ENCODE results near the gene RAPSN. TPM values are rescaled to one million over a fixed set of nuclear protein-coding genes. Genes with fewer than 3 reads are reported as not detected.

Gene RAPSN
- total and polyA plus RNA-seq, 2 donors from 2014 or later, result 0.28 to 0.41 TPM

DNA sequence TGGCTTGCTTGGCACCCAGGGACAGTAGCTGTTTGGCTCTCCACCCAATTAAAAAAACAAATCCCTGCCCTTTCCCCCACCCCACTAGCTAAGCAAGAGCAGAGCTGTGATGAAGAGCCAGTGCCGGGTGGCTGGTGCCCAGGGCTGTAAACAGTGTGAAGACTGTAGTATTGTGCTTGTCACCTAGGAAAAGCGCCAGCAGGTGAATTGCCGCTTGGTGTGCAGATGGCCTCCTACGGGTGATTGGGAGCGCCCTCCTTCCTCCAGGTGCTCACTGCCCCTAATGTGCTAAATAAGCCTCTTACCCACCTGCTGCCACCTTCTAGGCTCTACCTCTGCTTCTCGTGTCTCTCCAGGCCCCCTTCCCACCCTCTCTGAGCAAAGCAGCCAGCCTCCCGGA lies 18.4 kb upstream of the RAPSN start:
- TF ChIP-seq, protein P1, sequence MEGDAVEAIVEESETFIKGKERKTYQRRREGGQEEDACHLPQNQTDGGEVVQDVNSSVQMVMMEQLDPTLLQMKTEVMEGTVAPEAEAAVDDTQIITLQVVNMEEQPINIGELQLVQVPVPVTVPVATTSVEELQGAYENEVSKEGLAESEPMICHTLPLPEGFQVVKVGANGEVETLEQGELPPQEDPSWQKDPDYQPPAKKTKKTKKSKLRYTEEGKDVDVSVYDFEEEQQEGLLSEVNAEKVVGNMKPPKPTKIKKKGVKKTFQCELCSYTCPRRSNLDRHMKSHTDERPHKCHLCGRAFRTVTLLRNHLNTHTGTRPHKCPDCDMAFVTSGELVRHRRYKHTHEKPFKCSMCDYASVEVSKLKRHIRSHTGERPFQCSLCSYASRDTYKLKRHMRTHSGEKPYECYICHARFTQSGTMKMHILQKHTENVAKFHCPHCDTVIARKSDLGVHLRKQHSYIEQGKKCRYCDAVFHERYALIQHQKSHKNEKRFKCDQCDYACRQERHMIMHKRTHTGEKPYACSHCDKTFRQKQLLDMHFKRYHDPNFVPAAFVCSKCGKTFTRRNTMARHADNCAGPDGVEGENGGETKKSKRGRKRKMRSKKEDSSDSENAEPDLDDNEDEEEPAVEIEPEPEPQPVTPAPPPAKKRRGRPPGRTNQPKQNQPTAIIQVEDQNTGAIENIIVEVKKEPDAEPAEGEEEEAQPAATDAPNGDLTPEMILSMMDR (IDR thresholded peaks at IDR 0.05; ENCODE audit: borderline replicate concordance, extremely low read depth, insufficient read depth), result no peak
- H3K4me3 ChIP-seq (ENCODE audit: low read length in 3 of 3), result no peak overlapping the region
- no peak overlapping the region for H3K9ac ChIP-seq (ENCODE audit: low read length in 3 of 3)
- intact Hi-C loops (cut with DNase I), result no loop called here
- DNase-seq, result peak in 1 of 5 donors; percentile 39
- H3K27me3 ChIP-seq (ENCODE audit: control insufficient read depth, insufficient read depth, low read length), result no peaks in the 10 kb centered on the region
- no peak overlapping the region for H3K27ac ChIP-seq (ENCODE audit: low read depth in 2 of 2, low read length in 2 of 2)
- H3K9me3 ChIP-seq (ENCODE audit: control insufficient read depth in 2 of 3, insufficient read depth in 1 of 3, low read length in 3 of 3), result no peaks in the 10 kb centered on the region
- peaks cover 2 to 33% (median 15%) of the 10 kb centered on the region in 3 donors for H3K36me3 ChIP-seq (ENCODE audit: control insufficient read depth in 2 of 3, insufficient read depth in 3 of 3, low read length in 3 of 3)
- FAIRE-seq, result no peak
- H3K4me1 ChIP-seq (ENCODE audit: control insufficient read depth in 2 of 3, insufficient read depth in 2 of 3, low read depth in 1 of 3, low read length in 3 of 3), result no peaks in the 10 kb centered on the region

DNA sequence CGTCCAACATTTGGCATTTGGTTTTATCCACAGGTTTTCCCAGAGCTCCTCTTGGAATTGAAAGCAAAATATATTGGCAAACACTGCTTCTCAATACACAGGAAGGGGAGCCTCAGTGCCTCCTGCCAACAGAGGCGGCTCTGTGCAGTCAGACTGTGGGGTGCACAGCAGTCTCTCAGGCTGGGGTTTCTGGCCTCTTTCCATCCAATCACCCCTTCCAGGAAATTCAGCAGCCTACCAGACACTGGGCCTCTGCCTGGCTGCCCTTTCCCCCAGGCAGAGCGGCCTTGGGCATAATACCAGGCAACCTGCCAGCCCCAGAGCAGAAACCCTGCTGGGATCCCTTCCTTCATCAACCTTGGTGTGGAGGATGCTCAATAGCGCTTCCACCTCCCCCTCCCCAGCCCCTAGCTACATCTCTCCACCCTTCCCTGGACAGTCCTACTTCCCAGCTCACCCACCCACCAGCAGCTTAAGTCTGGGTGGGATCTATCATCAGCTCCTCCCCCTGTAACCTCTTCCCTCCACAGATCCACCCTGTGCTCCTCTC lies 17.8 kb upstream of the RAPSN start:
- H3K9me3 ChIP-seq (ENCODE audit: control insufficient read depth in 2 of 3, insufficient read depth in 1 of 3, low read length in 3 of 3), result no peaks in the 10 kb centered on the region
- H3K27me3 ChIP-seq (ENCODE audit: control insufficient read depth, insufficient read depth, low read length), result no peaks in the 10 kb centered on the region
- H3K4me1 ChIP-seq (ENCODE audit: control insufficient read depth in 2 of 3, insufficient read depth in 2 of 3, low read depth in 1 of 3, low read length in 3 of 3), result no peaks in the 10 kb centered on the region
- no peak overlapping the region for H3K4me3 ChIP-seq (ENCODE audit: low read length in 3 of 3)
- intact Hi-C loops (cut with DNase I), result no loop called here
- peaks cover 2 to 27% (median 10%) of the 10 kb centered on the region in 3 donors for H3K36me3 ChIP-seq (ENCODE audit: control insufficient read depth in 2 of 3, insufficient read depth in 3 of 3, low read length in 3 of 3)
- H3K27ac ChIP-seq (ENCODE audit: low read depth in 2 of 2, low read length in 2 of 2), result no peak overlapping the region
- DNase-seq, result peak in 1 of 5 donors; percentile 65
- TF ChIP-seq, protein P1 (IDR thresholded peaks at IDR 0.05; ENCODE audit: borderline replicate concordance, extremely low read depth, insufficient read depth), result no peak
- H3K9ac ChIP-seq (ENCODE audit: low read length in 3 of 3), result no peak overlapping the region
- no peak for FAIRE-seq

DNA sequence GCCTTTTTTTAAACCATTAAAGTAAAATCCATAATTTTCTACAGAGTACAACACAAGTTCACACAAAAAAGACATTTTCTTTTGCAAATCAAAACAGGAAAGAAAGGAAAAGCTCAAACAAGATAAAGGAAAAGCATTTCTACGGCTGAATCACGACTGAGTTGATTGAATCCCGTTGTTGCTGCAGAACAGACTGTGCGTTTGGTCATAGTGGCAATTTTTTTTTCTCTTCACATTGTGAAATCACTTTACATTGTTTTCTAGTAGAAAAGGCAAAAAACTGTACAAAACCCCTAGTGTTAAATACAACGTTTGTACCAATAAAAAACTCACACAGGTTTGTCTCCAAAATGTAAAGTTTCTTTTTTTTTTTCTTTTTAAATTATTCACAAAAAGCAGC lies 17.3 kb upstream of the RAPSN start:
- intact Hi-C loops (cut with DNase I), result no loop called here
- H3K27ac ChIP-seq (ENCODE audit: low read depth in 2 of 2, low read length in 2 of 2), result no peak overlapping the region
- no peak overlapping the region for H3K4me3 ChIP-seq (ENCODE audit: low read length in 3 of 3)
- no peaks in the 10 kb centered on the region for H3K9me3 ChIP-seq (ENCODE audit: control insufficient read depth in 2 of 3, insufficient read depth in 1 of 3, low read length in 3 of 3)
- FAIRE-seq (no peak), DNase-seq (no peak)
- H3K36me3 ChIP-seq (ENCODE audit: control insufficient read depth in 2 of 3, insufficient read depth in 3 of 3, low read length in 3 of 3), result peaks cover 2 to 21% (median 10%) of the 10 kb centered on the region in 3 donors
- H3K4me1 ChIP-seq (ENCODE audit: control insufficient read depth in 2 of 3, insufficient read depth in 2 of 3, low read depth in 1 of 3, low read length in 3 of 3), result no peaks in the 10 kb centered on the region
- H3K27me3 ChIP-seq (ENCODE audit: control insufficient read depth, insufficient read depth, low read length), result no peaks in the 10 kb centered on the region
- TF ChIP-seq, protein P1 (IDR thresholded peaks at IDR 0.05; ENCODE audit: borderline replicate concordance, extremely low read depth, insufficient read depth), result no peak
- no peak overlapping the region for H3K9ac ChIP-seq (ENCODE audit: low read length in 3 of 3)

DNA sequence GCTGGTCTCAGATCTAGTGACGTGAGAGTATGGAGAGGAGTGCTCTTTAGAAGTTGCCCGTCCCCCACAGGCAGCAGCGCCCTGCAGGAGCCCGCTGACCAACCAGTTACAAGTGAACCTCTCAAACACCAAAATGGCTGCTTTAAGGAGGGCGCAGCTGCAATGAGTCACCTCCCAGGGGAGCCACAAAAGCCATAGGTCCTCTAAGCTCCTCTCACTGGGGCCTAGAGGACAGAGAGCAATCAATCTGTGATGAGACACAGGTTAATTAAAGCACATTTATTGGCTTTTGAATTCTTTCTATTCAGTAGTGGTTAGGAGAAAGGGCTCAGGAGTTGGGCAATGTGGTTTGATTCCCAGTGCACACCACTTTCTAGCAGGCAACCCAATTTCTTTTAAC lies 15.5 kb upstream of the RAPSN start:
- Histone ChIP-seq H3K9ac (ENCODE audit: low read length in 3 of 3) (no peak overlapping the region), H3K4me1 (ENCODE audit: control insufficient read depth in 2 of 3, insufficient read depth in 2 of 3, low read depth in 1 of 3, low read length in 3 of 3) (no peaks in the 10 kb centered on the region), H3K27ac (ENCODE audit: low read depth in 2 of 2, low read length in 2 of 2) (no peak overlapping the region), H3K27me3 (ENCODE audit: control insufficient read depth, insufficient read depth, low read length) (no peaks in the 10 kb centered on the region), H3K36me3 (ENCODE audit: control insufficient read depth in 2 of 3, insufficient read depth in 3 of 3, low read length in 3 of 3) (peaks cover 0 to 10% (median 2%) of the 10 kb centered on the region in 3 donors), H3K9me3 (ENCODE audit: control insufficient read depth in 2 of 3, insufficient read depth in 1 of 3, low read length in 3 of 3) (no peaks in the 10 kb centered on the region), H3K4me3 (ENCODE audit: low read length in 3 of 3) (no peak overlapping the region)
- TF ChIP-seq, protein P1 (IDR thresholded peaks at IDR 0.05; ENCODE audit: borderline replicate concordance, extremely low read depth, insufficient read depth), result no peak
- intact Hi-C loops (cut with DNase I), result no loop called here
- FAIRE-seq (no peak), DNase-seq (peak in 1 of 5 donors; percentile 37)

All from kidney (tissue), 14 donors.